HG03159 (cell line): Measurements from ENCODE around the gene RTN1.

Experiments
- ATAC-seq: cut with Tn5 transposase; IDR thresholded peaks from one replicate; pipeline ENCODE4 v1.9.1; 2021; ENCODE audit warnings: mild to moderate bottlenecking, moderate library complexity; ENCODE audit not compliant: unreplicated experiment

The RTN1 gene

GRCh38 chr14:59633486-59633885 is 237.1 kb downstream of the RTN1 start:
- no peak for ATAC-seq

- peak; percentile 59 for ATAC-seq
Measured at GRCh38 chr14:59632381-59632780, 238.2 kb downstream of the RTN1 start.

GRCh38 chr14:59631237-59631636 is 239.3 kb downstream of the RTN1 start:
- no peak for ATAC-seq

GRCh38 chr14:59630288-59630963 is 240.2 kb downstream of the RTN1 start:
- ATAC-seq: no peak

GRCh38 chr14:59629444-59630287 is 240.9 kb downstream of the RTN1 start:
- ATAC-seq: no peak

GRCh38 chr14:59627011-59627520 is 243.5 kb downstream of the RTN1 start:
- no peak for ATAC-seq

- no peak for ATAC-seq
Measured at GRCh38 chr14:59622631-59623030, 247.9 kb downstream of the RTN1 start.

GRCh38 chr14:59619061-59619460 is 251.5 kb downstream of the RTN1 start:
- ATAC-seq: no peak

GRCh38 chr14:59601056-59601455 is 269.5 kb downstream of the RTN1 start:
- no peak for ATAC-seq

- ATAC-seq: no peak
Measured at GRCh38 chr14:59600211-59600945, 270.2 kb downstream of the RTN1 start.

- no peak for ATAC-seq
Measured at GRCh38 chr14:59595071-59595470, 275.5 kb downstream of the RTN1 start.

- no peak for ATAC-seq
Measured at GRCh38 chr14:59591641-59592370, 278.8 kb downstream of the RTN1 start.

- ATAC-seq: no peak
Measured at GRCh38 chr14:59588101-59588500, 282.5 kb downstream of the RTN1 start.

- ATAC-seq: no peak
Measured at GRCh38 chr14:59585891-59586554, 284.6 kb downstream of the RTN1 start.

GRCh38 chr14:59583755-59584154 is 286.8 kb downstream of the RTN1 start:
- no peak for ATAC-seq

GRCh38 chr14:59582845-59583509 is 287.6 kb downstream of the RTN1 start:
- no peak for ATAC-seq

- ATAC-seq: no peak
Measured at GRCh38 chr14:59582161-59582560, 288.4 kb downstream of the RTN1 start.

- ATAC-seq: no peak
Measured at GRCh38 chr14:59580911-59581310, 289.7 kb downstream of the RTN1 start.
